CD14-positive monocyte (primary cell): ENCODE data around the gene GRID2IP. TPM values are rescaled to one million over a fixed set of nuclear protein-coding genes. Genes with fewer than 3 reads are reported as not detected.

ENCODE experiments used
- DNase-seq, 3 donors: peaks; one replicate each; pipeline ENCODE4 v3.0.0-alpha.2; 2011 to 2022
- H2AFZ ChIP-seq: 2 replicates; pipeline ENCODE4 v1.6.0; 2012; ENCODE audit warnings: mild to moderate bottlenecking, low read depth, low read length, inconsistent platforms; ENCODE audit not compliant: insufficient read depth, poor library complexity, severe bottlenecking
- H3K27ac ChIP-seq, 2 donors: 1 replicate in 1 of 2; 2 replicates in 1 of 2; pipeline ENCODE4 v1.5.1; 2012 to 2013; ENCODE audit warnings: low read length in 2 of 2, control low read depth in 1 of 2, inconsistent platforms in 1 of 2, low read depth in 1 of 2, mild to moderate bottlenecking in 1 of 2
- H3K27me3 ChIP-seq, 2 donors: one replicate each; pipeline versions ENCODE4 v1.6.0 to v1.6.1; 2011 to 2013; ENCODE audit warnings: low read length in 2 of 2; ENCODE audit not compliant: control insufficient read depth in 2 of 2, insufficient read depth in 2 of 2
- H3K36me3 ChIP-seq, 2 donors: replicated peaks in 1 of 2; 1 replicate in 1 of 2; 2 replicates in 1 of 2; pipeline versions ENCODE4 v1.5.1 to v1.6.1; 2012 to 2013; ENCODE audit warnings: low read length in 2 of 2, control low read depth in 1 of 2, inconsistent platforms in 1 of 2, mild to moderate bottlenecking in 1 of 2; ENCODE audit not compliant: insufficient read depth in 2 of 2, control insufficient read depth in 1 of 2
- H3K4me1 ChIP-seq, 2 donors: 1 replicate in 1 of 2; 2 replicates in 1 of 2; pipeline versions ENCODE4 v1.5.1 to v1.6.1; 2012 to 2013; ENCODE audit warnings: low read length in 2 of 2, control low read depth in 1 of 2, inconsistent platforms in 1 of 2, mild to moderate bottlenecking in 1 of 2, moderate library complexity in 1 of 2; ENCODE audit not compliant: insufficient read depth in 2 of 2, control insufficient read depth in 1 of 2
- H3K4me2 ChIP-seq: replicated peaks from 2 replicates; pipeline ENCODE3; 2012; ENCODE audit warnings: low read length, moderate library complexity, mild to moderate bottlenecking; ENCODE audit not compliant: poor library complexity, severe bottlenecking; ENCODE audit errors: extremely low read depth
- H3K4me3 ChIP-seq, 3 experiments: fragments of 200-600 bp in 1 of 3; sonication (generic) in 1 of 3; replicated peaks in 1 of 3; 1 replicate in 2 of 3; 2 replicates in 1 of 3; pipeline ENCODE4 v1.5.1; 2011 to 2013; ENCODE audit warnings: low read length in 3 of 3, mild to moderate bottlenecking in 3 of 3, control low read depth in 2 of 3, low read depth in 2 of 3, inconsistent platforms in 1 of 3, moderate library complexity in 1 of 3
- H3K79me2 ChIP-seq: 2 replicates; pipeline ENCODE4 v1.6.0; 2012; ENCODE audit warnings: mild to moderate bottlenecking, control low read depth, inconsistent platforms, low read length, moderate library complexity; ENCODE audit not compliant: insufficient read depth
- H3K9ac ChIP-seq: 2 replicates; pipeline ENCODE4 v1.6.0; 2017; ENCODE audit warnings: low read length, mild to moderate bottlenecking; ENCODE audit not compliant: insufficient read depth, poor library complexity, severe bottlenecking
- H3K9me3 ChIP-seq, 2 donors: replicated peaks in 1 of 2; 1 replicate in 1 of 2; 2 replicates in 1 of 2; pipeline versions ENCODE4 v1.5.1 to v1.6.1; 2012 to 2013; ENCODE audit warnings: low read length in 2 of 2, control low read depth in 1 of 2; ENCODE audit not compliant: control insufficient read depth in 1 of 2, insufficient read depth in 1 of 2
- H4K20me1 ChIP-seq: 2 replicates; pipeline ENCODE4 v1.6.0; 2012; ENCODE audit warnings: mild to moderate bottlenecking, low read length, control low read depth, moderate library complexity; ENCODE audit not compliant: insufficient read depth
- H3K27ac Mint-ChIP-seq, 7 donors: one replicate each; pipeline ENCODE4 v1.8.0; 2020; ENCODE audit warnings: mild to moderate bottlenecking in 7 of 7, mixed read lengths in 7 of 7, moderate library complexity in 6 of 7, inconsistent platforms in 2 of 7
- H3K27me3 Mint-ChIP-seq, 3 donors: one replicate each; pipeline ENCODE4 v1.8.0; 2021 to 2022; ENCODE audit warnings: low read depth in 3 of 3, mild to moderate bottlenecking in 3 of 3, mixed read lengths in 3 of 3, moderate library complexity in 3 of 3, inconsistent platforms in 1 of 3
- H3K36me3 Mint-ChIP-seq, 2 donors: one replicate each; pipeline ENCODE4 v1.8.0; 2020; ENCODE audit warnings: mixed read lengths in 2 of 2, inconsistent platforms in 1 of 2, mild to moderate bottlenecking in 1 of 2
- H3K4me1 Mint-ChIP-seq: one replicate; pipeline ENCODE4 v1.8.0; 2020; ENCODE audit warnings: mild to moderate bottlenecking, mixed read lengths
- H3K4me3 Mint-ChIP-seq, 2 donors: one replicate each; pipeline ENCODE4 v1.8.0; 2020; ENCODE audit warnings: mild to moderate bottlenecking in 2 of 2, mixed read lengths in 2 of 2, moderate library complexity in 1 of 2
- H3K9me3 Mint-ChIP-seq, 7 donors: one replicate each; pipeline ENCODE4 v1.8.0; 2020 to 2022; ENCODE audit warnings: mixed read lengths in 7 of 7, mild to moderate bottlenecking in 6 of 7, moderate library complexity in 6 of 7, inconsistent platforms in 2 of 7
- CTCF ChIP-seq: fragments of 200-600 bp; IDR thresholded peaks from one replicate; pipeline ENCODE4 v1.8.0; 2022; ENCODE audit warnings: antibody characterized with exemption, mild to moderate bottlenecking
- WGBS: methylation state at CpG from one replicate; pipeline ENCODE4 v1.1.5; 2013; ENCODE audit warnings: missing lambda C conversion rate; ENCODE audit not compliant: insufficient coverage; 5-methylcytosine and 5-hydroxymethylcytosine counted together
- intact Hi-C, 2 donors: fragments of 100-400 bp; cut with micrococcal nuclease; formaldehyde crosslinking; loops; one replicate each; pipeline versions ENCODE4 v1.15.0 to v1.15.1; 2023
- polyA plus RNA-seq, 3 donors: library from polyadenylated mRNA; depleted of rRNA in 1 of 3; unstranded in 2 of 3; stranded (reverse) in 1 of 3; fragments of 300-500 nt in 2 of 3; fragments of >200 nt in 1 of 3; fragmentation: Illumina TruSeq in 2 of 3; gene quantifications; 1 replicate in 2 of 3; 2 replicates in 1 of 3; pipeline ENCODE4 v1.2.3, GENCODE V29; 2012 to 2021

GRID2IP gene
- polyA plus RNA-seq, 3 donors, result not detected

- WGBS, result 91% methylated on average over 7 of the region's 7 CpGs
- Mint-ChIP-seq H3K4me3 (peak overlapping the region in 1 of 2 donors; percentile 48), H3K4me1 (peaks cover 15% of the 10 kb centered on the region), H3K27me3 (peaks cover 64 to 85% (median 67%) of the 10 kb centered on the region in 3 donors), H3K27ac (no peak overlapping the region), H3K36me3 (no peaks in the 10 kb centered on the region), H3K9me3 (peaks cover 0 to 3% (median 0%) of the 10 kb centered on the region in 7 donors)
- intact Hi-C loops, result no loop called here
- Histone ChIP-seq H3K27me3 (peaks cover 9 to 50% of the 10 kb centered on the region in 2 donors), H3K4me2 (no peak overlapping the region), H3K9ac (no peak overlapping the region), H3K9me3 (no peaks in the 10 kb centered on the region), H3K27ac (no peak overlapping the region), H3K4me3 (no peak overlapping the region), H4K20me1 (no peaks in the 10 kb centered on the region), H3K79me2 (no peaks in the 10 kb centered on the region), H3K4me1 (peaks cover 12 to 17% of the 10 kb centered on the region in 2 donors), H3K36me3 (no peaks in the 10 kb centered on the region), H2AFZ (no peak overlapping the region)
- no peak for TF ChIP-seq CTCF
- DNase-seq, result no peak
These were observed 18.7 kb downstream of the GRID2IP start for GRCh38 chr7:6532516-6532915.

DNA sequence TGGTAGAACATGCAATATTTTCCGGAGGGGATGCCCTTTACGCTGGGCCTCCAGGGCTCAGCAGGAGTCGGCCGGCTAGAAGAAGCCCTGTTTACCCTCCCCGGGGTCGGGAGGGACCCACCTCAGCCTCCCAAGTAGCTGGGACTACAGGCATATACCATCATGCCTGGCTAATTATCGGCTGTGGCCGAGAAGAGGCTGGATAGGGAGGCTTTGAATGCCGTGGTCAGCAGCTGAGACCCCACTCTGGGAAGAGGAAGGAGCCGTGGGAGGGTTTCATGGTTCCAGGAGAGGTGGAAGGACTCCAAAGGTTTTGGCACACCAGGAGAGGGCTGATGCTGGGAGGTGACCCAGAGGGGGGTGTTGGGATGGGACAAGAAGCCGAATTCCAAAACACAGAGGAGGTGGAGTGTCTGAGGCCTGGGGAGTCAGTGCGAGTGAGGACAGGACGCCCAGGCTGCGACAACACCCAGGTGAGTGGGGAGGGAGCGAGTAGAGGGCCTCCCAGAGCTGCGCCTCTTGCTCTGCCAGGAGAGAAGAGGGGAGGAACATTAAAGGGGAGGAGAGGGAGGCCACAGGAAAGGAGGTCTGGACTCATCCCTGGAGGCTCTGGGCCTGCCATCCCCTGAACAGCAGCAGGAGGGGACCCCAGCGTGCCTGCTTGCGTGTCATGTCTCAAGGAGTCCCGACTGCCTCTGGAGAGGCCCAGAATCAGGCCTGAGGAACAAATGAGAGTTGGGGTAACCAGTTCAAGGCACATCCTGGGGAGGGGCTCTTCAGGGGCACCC is 19.6 kb downstream of the GRID2IP start:
- no peaks in the 10 kb centered on the region for H3K79me2 ChIP-seq
- no peak overlapping the region for H3K9ac ChIP-seq
- H3K27me3 ChIP-seq, result peaks cover 6 to 53% of the 10 kb centered on the region in 2 donors
- no peak overlapping the region for H2AFZ ChIP-seq
- no peak for DNase-seq
- intact Hi-C loops, result no loop called here
- TF ChIP-seq CTCF, result no peak
- H3K36me3 ChIP-seq, result no peaks in the 10 kb centered on the region
- H3K4me1 Mint-ChIP-seq, result peaks cover 21% of the 10 kb centered on the region
- 48% methylated on average over 17 of the region's 19 CpGs for WGBS
- peaks cover 65 to 86% (median 68%) of the 10 kb centered on the region in 3 donors for H3K27me3 Mint-ChIP-seq
- H3K4me2 ChIP-seq, result peak overlapping the region; percentile 71
- peaks cover 16 to 20% of the 10 kb centered on the region in 2 donors for H3K4me1 ChIP-seq
- H3K4me3 ChIP-seq, result peak overlapping the region in 1 of 3 experiments; percentile 69
- H3K27ac ChIP-seq, result no peak overlapping the region
- H3K4me3 Mint-ChIP-seq, result peak overlapping the region; percentile 61 to 83
- H3K36me3 Mint-ChIP-seq, result no peaks in the 10 kb centered on the region
- H3K9me3 ChIP-seq, result no peaks in the 10 kb centered on the region
- H4K20me1 ChIP-seq, result no peaks in the 10 kb centered on the region
- peaks cover 0 to 6% (median 0%) of the 10 kb centered on the region in 7 donors for H3K9me3 Mint-ChIP-seq
- peak overlapping the region in 1 of 7 donors; percentile 9 for H3K27ac Mint-ChIP-seq
